Esophagus squamous epithelium (tissue), 4 donors: Measurements from ENCODE around the gene COG2.

ENCODE experiments used
- POLR2A ChIP-seq, 4 donors: fragments of 450-650 bp; IDR thresholded peaks; one replicate each; pipeline ENCODE4 v1.6.1; 2017; ENCODE audit warnings: antibody characterized with exemption in 4 of 4, mild to moderate bottlenecking in 4 of 4, moderate library complexity in 3 of 4
- TF ChIP-seq, protein P1 (sequence below), 6 experiments: fragments of 450-650 bp in 4 of 6; fragments of 200-600 bp in 2 of 6; sonication (generic) in 2 of 6; IDR thresholded peaks; one replicate each; pipeline ENCODE4 v1.5.1; 2016 to 2019; ENCODE audit warnings: antibody characterized with exemption in 6 of 6, mild to moderate bottlenecking in 4 of 6, moderate library complexity in 4 of 6

DNA sequence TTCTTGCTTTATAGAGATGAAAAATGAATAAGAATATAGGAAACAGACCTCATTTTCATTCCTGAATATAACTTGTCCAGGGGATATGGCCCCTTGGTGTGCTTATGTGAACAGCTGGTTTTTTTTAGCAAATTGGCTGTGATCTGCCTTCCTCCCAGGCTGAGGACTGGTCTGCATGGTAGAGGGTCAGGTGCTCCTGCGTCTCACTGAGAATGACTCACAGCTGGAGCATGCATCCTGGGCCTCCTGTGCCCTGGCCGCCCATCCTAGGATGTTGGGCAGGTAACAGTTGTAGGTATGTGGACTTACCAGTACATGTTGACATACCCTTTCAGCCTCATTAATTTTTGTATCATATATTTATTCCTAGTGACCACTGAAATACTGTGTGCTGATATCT lies 41.9 kb downstream of the COG2 start:
- TF ChIP-seq, protein P1, sequence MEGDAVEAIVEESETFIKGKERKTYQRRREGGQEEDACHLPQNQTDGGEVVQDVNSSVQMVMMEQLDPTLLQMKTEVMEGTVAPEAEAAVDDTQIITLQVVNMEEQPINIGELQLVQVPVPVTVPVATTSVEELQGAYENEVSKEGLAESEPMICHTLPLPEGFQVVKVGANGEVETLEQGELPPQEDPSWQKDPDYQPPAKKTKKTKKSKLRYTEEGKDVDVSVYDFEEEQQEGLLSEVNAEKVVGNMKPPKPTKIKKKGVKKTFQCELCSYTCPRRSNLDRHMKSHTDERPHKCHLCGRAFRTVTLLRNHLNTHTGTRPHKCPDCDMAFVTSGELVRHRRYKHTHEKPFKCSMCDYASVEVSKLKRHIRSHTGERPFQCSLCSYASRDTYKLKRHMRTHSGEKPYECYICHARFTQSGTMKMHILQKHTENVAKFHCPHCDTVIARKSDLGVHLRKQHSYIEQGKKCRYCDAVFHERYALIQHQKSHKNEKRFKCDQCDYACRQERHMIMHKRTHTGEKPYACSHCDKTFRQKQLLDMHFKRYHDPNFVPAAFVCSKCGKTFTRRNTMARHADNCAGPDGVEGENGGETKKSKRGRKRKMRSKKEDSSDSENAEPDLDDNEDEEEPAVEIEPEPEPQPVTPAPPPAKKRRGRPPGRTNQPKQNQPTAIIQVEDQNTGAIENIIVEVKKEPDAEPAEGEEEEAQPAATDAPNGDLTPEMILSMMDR (IDR thresholded peaks at IDR 0.05) = no peak
- TF ChIP-seq POLR2A (IDR thresholded peaks at IDR 0.05) = no peak
